ENCODE data around the gene TLCD5. TPM values are rescaled to one million over a fixed set of nuclear protein-coding genes. Genes with fewer than 3 reads are reported as not detected.

TLCD5 gene
- total and polyA plus RNA-seq, 2 donors (not counting 1 experiment from before 2014, with no cell fraction given) = 0.17 TPM; not detected in 1

DNA sequence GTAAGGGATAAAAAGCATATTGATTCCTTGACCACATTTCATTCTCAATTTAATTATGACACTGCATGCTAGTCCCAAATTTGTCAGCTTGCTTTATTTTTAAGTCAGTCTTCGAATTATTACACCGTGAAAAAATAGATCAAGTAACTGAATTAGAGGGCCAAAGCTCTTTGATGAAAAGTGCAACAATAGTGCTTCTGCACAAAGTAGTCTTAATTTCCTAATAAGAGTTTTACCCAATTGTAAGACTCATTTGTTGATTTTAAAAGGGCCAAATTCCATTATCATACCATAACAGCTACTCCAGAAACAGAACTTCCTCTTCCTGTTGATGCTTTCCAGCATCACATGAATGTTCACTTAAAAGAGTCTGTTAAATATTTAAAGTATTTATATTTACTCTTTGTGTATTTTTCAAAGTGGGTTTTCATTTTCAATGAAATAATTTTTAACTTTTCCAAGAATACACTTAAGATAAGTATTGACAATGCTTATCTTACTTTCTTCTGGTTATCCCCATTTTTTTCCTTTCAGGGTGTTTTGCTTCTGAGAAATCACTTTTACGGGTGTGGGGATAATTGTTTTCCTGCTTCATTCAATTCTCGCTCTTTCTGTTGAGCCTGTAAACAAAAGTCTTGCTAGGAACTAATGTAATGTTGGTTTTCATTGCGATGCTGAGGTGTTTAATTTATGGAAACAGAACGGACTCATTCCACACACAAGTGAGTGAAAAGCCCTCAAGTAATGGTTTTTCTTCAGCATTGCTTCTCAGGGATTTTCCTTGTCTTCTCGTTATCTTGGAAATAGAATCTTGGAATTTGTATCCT lies 13.2 kb downstream of the TLCD5 start:
- ATAC-seq (ENCODE audit: low read depth) = no peak
- Mint-ChIP-seq H3K27me3 (peaks cover 48% of the 10 kb centered on the region), H3K27ac (no peak overlapping the region), H3K9me3 (ENCODE audit: insufficient read depth) (no peaks in the 10 kb centered on the region), H3K4me3 (peak overlapping the region; percentile 93), H3K4me1 (peaks cover 35% of the 10 kb centered on the region)
- peaks cover 55% of the 10 kb centered on the region for H4K20me1 ChIP-seq (ENCODE audit: control insufficient read depth, insufficient read depth, low read length, poor library complexity, severe bottlenecking)
- POLR2A ChIA-PET = no interaction called here
- peaks cover 4 to 63% (median 43%) of the 10 kb centered on the region in 4 experiments for H3K27me3 ChIP-seq (replicated peaks in 1 of 4; ENCODE audit: control extremely low read depth in 1 of 4, control insufficient read depth in 3 of 4, insufficient read depth in 4 of 4, low read length in 3 of 4)
- no peak for TF ChIP-seq EZH2 (IDR thresholded peaks at IDR 0.05; ENCODE audit: borderline replicate concordance, insufficient read depth, low read depth, low read length, poor library complexity, severe bottlenecking)
- TF ChIP-seq, protein P1, sequence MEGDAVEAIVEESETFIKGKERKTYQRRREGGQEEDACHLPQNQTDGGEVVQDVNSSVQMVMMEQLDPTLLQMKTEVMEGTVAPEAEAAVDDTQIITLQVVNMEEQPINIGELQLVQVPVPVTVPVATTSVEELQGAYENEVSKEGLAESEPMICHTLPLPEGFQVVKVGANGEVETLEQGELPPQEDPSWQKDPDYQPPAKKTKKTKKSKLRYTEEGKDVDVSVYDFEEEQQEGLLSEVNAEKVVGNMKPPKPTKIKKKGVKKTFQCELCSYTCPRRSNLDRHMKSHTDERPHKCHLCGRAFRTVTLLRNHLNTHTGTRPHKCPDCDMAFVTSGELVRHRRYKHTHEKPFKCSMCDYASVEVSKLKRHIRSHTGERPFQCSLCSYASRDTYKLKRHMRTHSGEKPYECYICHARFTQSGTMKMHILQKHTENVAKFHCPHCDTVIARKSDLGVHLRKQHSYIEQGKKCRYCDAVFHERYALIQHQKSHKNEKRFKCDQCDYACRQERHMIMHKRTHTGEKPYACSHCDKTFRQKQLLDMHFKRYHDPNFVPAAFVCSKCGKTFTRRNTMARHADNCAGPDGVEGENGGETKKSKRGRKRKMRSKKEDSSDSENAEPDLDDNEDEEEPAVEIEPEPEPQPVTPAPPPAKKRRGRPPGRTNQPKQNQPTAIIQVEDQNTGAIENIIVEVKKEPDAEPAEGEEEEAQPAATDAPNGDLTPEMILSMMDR (IDR thresholded peaks at IDR 0.05) = no peak
- H3K4me3 ChIP-seq (ENCODE audit: control extremely low read depth in 1 of 5, extremely low read depth in 1 of 5, insufficient read depth in 1 of 5, low read depth in 2 of 5, low read length in 4 of 5) = no peak overlapping the region
- H3K27ac ChIP-seq (ENCODE audit: low read length in 2 of 2) = no peak overlapping the region
- CTCF ChIA-PET = interaction anchor here (1.1 to 1.4 kb wide), 2 partner anchors 347 to 856 kb away, joined by 3 to 5 read pairs; no protein-coding TSS in a partner anchor
- no peak for DNase-seq
- no peak overlapping the region for H3K9ac ChIP-seq (ENCODE audit: low read length)
- H3K4me1 ChIP-seq (ENCODE audit: control insufficient read depth in 2 of 2, insufficient read depth in 2 of 2, low read length in 2 of 2) = peaks cover 24 to 45% of the 10 kb centered on the region in 2 donors
- H2AFZ ChIP-seq (ENCODE audit: insufficient read depth, low read depth, low read length, poor library complexity, severe bottlenecking) = no peak overlapping the region
- no peaks in the 10 kb centered on the region for H3K36me3 ChIP-seq (replicated peaks in 1 of 2; ENCODE audit: control extremely low read depth in 1 of 2, control insufficient read depth in 1 of 2, extremely low read depth in 1 of 2, insufficient read depth in 2 of 2, low read length in 1 of 2)
- peaks cover 32% of the 10 kb centered on the region for H3K79me2 ChIP-seq (ENCODE audit: control insufficient read depth, insufficient read depth, low read length)
- intact Hi-C loops (cut with micrococcal nuclease) = loop anchor here (5.0 to 10.0 kb wide), 4 partner anchors 86 to 956 kb away; partner anchors contain the start of genes GRIK4, NECTIN1 and SC5D
- peaks cover 0 to 5% (median 4%) of the 10 kb centered on the region in 3 donors for H3K9me3 ChIP-seq (ENCODE audit: control extremely low read depth in 1 of 3, control insufficient read depth in 2 of 3, insufficient read depth in 1 of 3, low read length in 2 of 3)
- H3K4me2 ChIP-seq (replicated peaks; ENCODE audit: low read depth, low read length, poor library complexity, severe bottlenecking) = peak overlapping the region; percentile 97
- no CpG with 5 or more reads among the region's 7 CpGs for WGBS (ENCODE audit: insufficient coverage)

All from B cell (primary cell).